Pancreas (tissue), 10 donors: ENCODE data around the gene SCMH1. TPM values are rescaled to one million over a fixed set of nuclear protein-coding genes. Genes with fewer than 3 reads are reported as not detected.

Experiments used
- ATAC-seq, 4 donors: fragments of 200-7000 bp; cut with Tn5 transposase; one replicate each; pipeline versions ENCODE4 v1.8.0 to v1.9.1; 2020; ENCODE audit warnings: mild to moderate bottlenecking in 4 of 4, moderate library complexity in 4 of 4
- DNase-seq, 6 donors: peaks; one replicate each; pipeline ENCODE4 v3.0.0-alpha.2; 2020
- FAIRE-seq: peaks from 2 replicates; lab custom pipeline; 2012; peaks lifted over from hg19 to GRCh38; lab: Jason Lieb, UNC
- H3K27ac ChIP-seq, 4 donors: fragments of 200-600 bp; sonication (generic); 1 replicate in 3 of 4; 2 replicates in 1 of 4; pipeline versions ENCODE4 v1.5.0 to v1.8.0; 2020
- H3K27me3 ChIP-seq, 4 donors: fragments of 200-600 bp; one replicate each; pipeline ENCODE4 v1.8.0; 2021
- H3K36me3 ChIP-seq, 3 donors: fragments of 200-600 bp; sonication (generic) in 1 of 3; one replicate each; pipeline versions ENCODE4 v1.5.0 to v1.8.0; 2020 to 2021
- H3K4me1 ChIP-seq, 3 donors: fragments of 200-600 bp; one replicate each; pipeline ENCODE4 v1.8.0; 2021
- H3K4me3 ChIP-seq, 4 donors: fragments of 200-600 bp; sonication (generic) in 2 of 4; one replicate each; pipeline versions ENCODE4 v1.5.0 to v1.8.0; 2020 to 2021
- H3K9me3 ChIP-seq, 4 donors: fragments of 200-600 bp; one replicate each; pipeline ENCODE4 v1.8.0; 2021
- CTCF ChIP-seq, 4 donors: fragments of 200-600 bp; sonication (generic) in 3 of 4; IDR thresholded peaks; one replicate each; pipeline versions ENCODE4 v1.5.0 to v1.8.0; 2021; ENCODE audit warnings: antibody characterized with exemption in 4 of 4
- WGBS, 2 donors: extraction: QIAGEN DNeasy Blood & Tissue Kit; methylation state at CpG; one replicate each; pipeline ENCODE4 v1.1.7; 2013; 5-methylcytosine and 5-hydroxymethylcytosine counted together
- intact Hi-C, 3 donors: fragments of 100-400 bp; cut with DNase I; formaldehyde crosslinking; loops; one replicate each; pipeline versions ENCODE4 v1.11.1 to v1.14.2; 2022
- polyA plus RNA-seq, 2 donors: library from polyadenylated mRNA; stranded (reverse); fragments of 200-250 nt; gene quantifications; one replicate each; pipeline ENCODE4 v1.2.3, GENCODE V29; 2013
- total RNA-seq, 6 donors: library from RNA; stranded (reverse); fragmentation: NEBNext Ultra II Directional in 4 of 6; extraction: Animal tissue kit (Norgen Biotek cat#: 25700) in 4 of 6; gene quantifications; one replicate each; pipeline versions ENCODE4 v1.2.1 to v1.2.4, GENCODE V29; 2021 to 2023
- donor health status: healthy with polysubstance abuse.
- donor health status: DM: no; HTN: no; CAD: no; lungs with moderate emphysema.
- donor health status: DM: no; HTN: no; CAD: no.
- donor health status: control.
- donor health status: control.
- donor health status: Bipolar disorder and iron deficiency.
- donor health status: DM: yes; HTN: yes; CAD: no.
- donor health status: DM: no; HTN: no; CAD: no.
- donor health status: DM: no; HTN: no; CAD: no.
- donor health status: DM: yes; HTN: yes; CAD: no.

The SCMH1 gene
- total and polyA plus RNA-seq, 8 donors: 24.5 to 41.9 (median 29.9) TPM

DNA sequence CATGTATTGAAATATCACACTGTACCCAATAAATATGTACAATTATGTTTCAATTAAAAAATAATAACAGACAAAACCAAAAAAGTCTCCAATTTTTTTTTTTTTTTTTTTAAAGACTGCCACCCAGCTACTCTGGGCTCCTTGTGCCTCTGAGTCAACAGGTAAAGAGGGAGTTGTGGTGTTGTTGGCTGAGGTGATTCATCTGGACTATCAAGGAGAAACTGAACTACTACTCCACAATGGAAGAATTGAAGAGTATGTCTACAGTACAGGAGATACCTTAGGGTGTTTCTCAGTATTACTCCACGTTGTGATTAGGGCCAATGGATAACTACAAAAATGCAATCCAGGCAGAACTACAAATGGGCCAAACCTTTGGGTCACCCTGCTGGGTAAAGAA lies 67.9 kb downstream of the SCMH1 start:
- H3K27me3 ChIP-seq: no peaks in the 10 kb centered on the region
- H3K27ac ChIP-seq: peak overlapping the region in 2 of 4 donors; percentile 1 to 19
- WGBS, 2 donors: 14 to 19% methylated on average over 1 of the region's 1 CpG
- no peaks in the 10 kb centered on the region for H3K9me3 ChIP-seq
- no peak overlapping the region for H3K4me3 ChIP-seq
- no peak for DNase-seq
- H3K4me1 ChIP-seq: peaks cover 4 to 9% (median 9%) of the 10 kb centered on the region in 3 donors
- TF ChIP-seq CTCF (IDR thresholded peaks at IDR 0.05): no peak
- intact Hi-C loops: no loop called here
- ATAC-seq: peak; percentile 60 to 83 (median 76)
- FAIRE-seq: no peak
- H3K36me3 ChIP-seq: no peaks in the 10 kb centered on the region

GRCh38 chr1:41173651-41174050 lies 68.5 kb downstream of the SCMH1 start:
- H3K36me3 ChIP-seq: no peaks in the 10 kb centered on the region
- peak overlapping the region in 1 of 4 donors; percentile 1 for H3K27ac ChIP-seq
- intact Hi-C loops: no loop called here
- ATAC-seq (no peak), DNase-seq (no peak), FAIRE-seq (no peak)
- no peaks in the 10 kb centered on the region for H3K9me3 ChIP-seq
- no peak for TF ChIP-seq CTCF (IDR thresholded peaks at IDR 0.05)
- H3K4me1 ChIP-seq: peaks cover 4 to 9% (median 9%) of the 10 kb centered on the region in 3 donors
- no peaks in the 10 kb centered on the region for H3K27me3 ChIP-seq
- H3K4me3 ChIP-seq: no peak overlapping the region

GRCh38 chr1:41171266-41171874 lies 70.7 kb downstream of the SCMH1 start:
- Histone ChIP-seq H3K9me3 (no peaks in the 10 kb centered on the region), H3K27me3 (no peaks in the 10 kb centered on the region), H3K4me1 (peaks cover 4 to 9% (median 9%) of the 10 kb centered on the region in 3 donors), H3K27ac (no peak overlapping the region), H3K4me3 (no peak overlapping the region), H3K36me3 (no peaks in the 10 kb centered on the region)
- TF ChIP-seq CTCF (IDR thresholded peaks at IDR 0.05): no peak
- FAIRE-seq: no peak
- intact Hi-C loops: no loop called here
- ATAC-seq: no peak
- 52 to 57% methylated on average over 1 of the region's 1 CpG for WGBS, 2 donors
- no peak for DNase-seq

GRCh38 chr1:41169799-41170180 lies 72.3 kb downstream of the SCMH1 start:
- Histone ChIP-seq H3K4me3 (no peak overlapping the region), H3K9me3 (no peaks in the 10 kb centered on the region), H3K27ac (peak overlapping the region in 2 of 4 donors; percentile 35 to 53), H3K4me1 (peaks cover 3 to 9% (median 9%) of the 10 kb centered on the region in 3 donors), H3K36me3 (no peaks in the 10 kb centered on the region), H3K27me3 (no peaks in the 10 kb centered on the region)
- intact Hi-C loops: loop anchor here in 1 of 3 donors (10.0 kb wide), 1 partner anchor 55 kb away; no protein-coding TSS in a partner anchor
- ATAC-seq (peak in 2 of 4 donors; percentile 25 to 55), DNase-seq (no peak), FAIRE-seq (no peak)
- 56 to 67% methylated on average over 3 of the region's 3 CpGs for WGBS, 2 donors
- no peak for TF ChIP-seq CTCF (IDR thresholded peaks at IDR 0.05)
